Neural crest cell (in vitro differentiated cells): ENCODE data around the gene PTPN12. TPM values are rescaled to one million over a fixed set of nuclear protein-coding genes. Genes with fewer than 3 reads are reported as not detected.
A peak's percentile ranks its signal among the peaks of the same experiment; 100 is the strongest.
"Not testable (repeated sequence)": the region's sequence is repeated elsewhere in the genome, so short reads cannot be mapped to it uniquely, and the experiment has no call there.

Experiments
- DNase-seq: peaks from one replicate; pipeline ENCODE4 v3.0.0; 2021; ENCODE audit warnings: low read depth, mixed read lengths, low spot score
- H3K27ac Mint-ChIP-seq: one replicate; pipeline ENCODE4 v1.8.0; 2021; ENCODE audit warnings: mild to moderate bottlenecking, mixed read lengths; ENCODE audit not compliant: unreplicated experiment
- H3K27me3 Mint-ChIP-seq: 2 replicates; pipeline ENCODE4 v1.8.0; 2021; ENCODE audit warnings: low read depth, mild to moderate bottlenecking, mixed read lengths
- H3K36me3 Mint-ChIP-seq: 2 replicates; pipeline ENCODE4 v1.8.0; 2021; ENCODE audit warnings: low read depth, mild to moderate bottlenecking, mixed read lengths
- H3K4me1 Mint-ChIP-seq: 2 replicates; pipeline ENCODE4 v1.8.0; 2021; ENCODE audit warnings: mixed read lengths
- H3K4me3 Mint-ChIP-seq: one replicate; pipeline ENCODE4 v1.8.0; 2021; ENCODE audit warnings: mild to moderate bottlenecking, mixed read lengths
- H3K9me3 Mint-ChIP-seq: 2 replicates; pipeline ENCODE4 v1.8.0; 2021; ENCODE audit warnings: mixed read lengths
- CTCF ChIP-seq: fragments of 200-600 bp; sonication (generic); conservative IDR thresholded peaks from 2 replicates; pipeline ENCODE4 v1.5.0; 2021; ENCODE audit warnings: antibody characterized with exemption, mild to moderate bottlenecking
- total RNA-seq: library from RNA; stranded (reverse); gene quantifications from 2 replicates; pipeline ENCODE4 v1.2.1, GENCODE V29; 2021

The PTPN12 gene
- total RNA-seq, 1 donor from 2014 or later: 88.2 TPM

GRCh38 chr7:77524731-77525130, 12.4 kb upstream of the PTPN12 start:
- Mint-ChIP-seq H3K9me3 (no peaks in the 10 kb centered on the region), H3K36me3 (no peaks in the 10 kb centered on the region), H3K27ac (no peak overlapping the region), H3K4me3 (no peak overlapping the region), H3K27me3 (no peaks in the 10 kb centered on the region), H3K4me1 (no peaks in the 10 kb centered on the region)
- DNase-seq: no peak
- TF ChIP-seq CTCF: no peak

- Mint-ChIP-seq H3K9me3 (no peaks in the 10 kb centered on the region), H3K36me3 (no peaks in the 10 kb centered on the region), H3K4me1 (no peaks in the 10 kb centered on the region), H3K27ac (no peak overlapping the region), H3K27me3 (no peaks in the 10 kb centered on the region), H3K4me3 (no peak overlapping the region)
- DNase-seq: no peak
- no peak for TF ChIP-seq CTCF
Observed at GRCh38 chr7:77525231-77525630, 11.9 kb upstream of the PTPN12 start.

GRCh38 chr7:77528368-77528767, 8.7 kb upstream of the PTPN12 start:
- Mint-ChIP-seq H3K9me3 (peaks cover 3% of the 10 kb centered on the region), H3K27ac (no peak overlapping the region), H3K36me3 (peaks cover 5% of the 10 kb centered on the region), H3K4me3 (no peak overlapping the region), H3K27me3 (no peaks in the 10 kb centered on the region), H3K4me1 (peaks cover 15% of the 10 kb centered on the region)
- no peak for TF ChIP-seq CTCF
- no peak for DNase-seq

- DNase-seq: no peak
- Mint-ChIP-seq H3K36me3 (peaks cover 5% of the 10 kb centered on the region), H3K4me1 (peaks cover 15% of the 10 kb centered on the region), H3K4me3 (no peak overlapping the region), H3K27me3 (no peaks in the 10 kb centered on the region), H3K9me3 (peaks cover 3% of the 10 kb centered on the region), H3K27ac (no peak overlapping the region)
- TF ChIP-seq CTCF: no peak
Observed at GRCh38 chr7:77529279-77529678, 7.8 kb upstream of the PTPN12 start.

GRCh38 chr7:77531038-77531437, 6.1 kb upstream of the PTPN12 start:
- Mint-ChIP-seq H3K36me3 (peaks cover 8% of the 10 kb centered on the region), H3K9me3 (peaks cover 3% of the 10 kb centered on the region), H3K27ac (no peak overlapping the region), H3K4me1 (peaks cover 19% of the 10 kb centered on the region), H3K27me3 (no peaks in the 10 kb centered on the region), H3K4me3 (no peak overlapping the region)
- DNase-seq: no peak
- TF ChIP-seq CTCF: no peak

- H3K4me3 Mint-ChIP-seq: peak overlapping the region; percentile 80
- H3K4me1 Mint-ChIP-seq: peaks cover 24% of the 10 kb centered on the region
- H3K27me3 Mint-ChIP-seq: no peaks in the 10 kb centered on the region
- peaks cover 8% of the 10 kb centered on the region for H3K36me3 Mint-ChIP-seq
- no peak for TF ChIP-seq CTCF
- DNase-seq: no peak
- peaks cover 3% of the 10 kb centered on the region for H3K9me3 Mint-ChIP-seq
- no peak overlapping the region for H3K27ac Mint-ChIP-seq
Observed at GRCh38 chr7:77532247-77532646, 4.8 kb upstream of the PTPN12 start.

- peak overlapping the region; percentile 65 for H3K27ac Mint-ChIP-seq
- H3K4me3 Mint-ChIP-seq: peak overlapping the region; percentile 80
- peaks cover 24% of the 10 kb centered on the region for H3K4me1 Mint-ChIP-seq
Observed at GRCh38 chr7:77532732-77533131, 4.4 kb upstream of the PTPN12 start.

DNA sequence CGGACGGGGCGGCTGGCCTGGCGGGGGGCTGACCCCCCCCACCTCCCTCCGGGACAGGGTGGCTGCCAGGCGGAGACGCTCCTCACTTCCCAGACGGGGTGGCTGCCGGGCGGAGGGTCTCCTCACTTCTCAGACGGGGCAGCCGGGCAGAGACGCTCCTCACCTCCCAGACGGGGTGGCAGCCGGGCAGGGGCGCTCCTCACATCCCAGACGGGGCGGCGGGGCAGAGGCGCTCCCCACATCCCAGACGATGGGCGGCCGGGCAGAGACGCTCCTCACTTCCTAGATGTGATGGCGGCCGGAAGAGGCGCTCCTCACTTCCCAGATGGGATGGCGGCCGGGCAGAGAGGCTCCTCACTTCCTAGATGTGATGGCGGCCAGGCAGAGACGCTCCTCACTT, 3.0 kb upstream of the PTPN12 start:
- not testable (repeated sequence) for H3K27ac Mint-ChIP-seq, H3K9me3 Mint-ChIP-seq, H3K4me3 Mint-ChIP-seq, H3K27me3 Mint-ChIP-seq, DNase-seq
- peaks cover 12% of the 10 kb centered on the region for H3K36me3 Mint-ChIP-seq
- H3K4me1 Mint-ChIP-seq: peaks cover 30% of the 10 kb centered on the region

More at GRCh38 chr7:77532732-77533131, 4.4 kb upstream of the PTPN12 start:
- DNase-seq, H3K9me3 Mint-ChIP-seq, H3K36me3 Mint-ChIP-seq, H3K27me3 Mint-ChIP-seq: not testable (repeated sequence)
